Stimulated activated CD4-positive, alpha-beta T cell treated with anti-CD3 and anti-CD28 coated beads, Interleukin-15, amount 100 ng/mL, for 48 hours (primary cell): ENCODE results near the gene ATXN1.
"Not testable (repeated sequence)": the region's sequence is repeated elsewhere in the genome, so short reads cannot be mapped to it uniquely, and the experiment has no call there.

ENCODE experiments used
- DNase-seq, 2 donors: peaks; one replicate each; pipeline ENCODE4 v3.0.0-alpha.2; 2020; ENCODE audit warnings: low read depth in 2 of 2

Gene ATXN1

DNA sequence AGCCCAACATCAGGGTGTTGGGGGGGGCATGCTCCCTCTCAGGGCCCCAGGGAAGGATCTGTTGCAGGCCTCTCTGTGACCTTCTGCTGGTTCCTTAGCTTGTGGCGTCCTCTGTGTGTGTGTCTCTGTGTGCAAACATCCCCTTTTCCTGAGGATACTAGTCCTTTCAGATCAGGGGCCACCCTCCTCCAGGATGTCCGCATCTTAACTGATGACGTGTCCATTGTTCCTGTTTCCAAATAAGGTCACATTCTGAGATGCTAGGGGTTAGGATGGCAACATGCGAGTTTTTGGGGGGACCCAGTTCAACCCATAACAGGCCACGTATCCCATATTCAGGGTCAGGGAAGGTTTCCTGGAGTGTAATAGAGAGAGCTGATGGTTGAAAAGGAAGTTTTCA is 482.0 kb downstream of the ATXN1 start:
- DNase-seq: no peak

- no peak for DNase-seq
Measured at GRCh38 chr6:16278750-16279149, 482.5 kb downstream of the ATXN1 start.

DNA sequence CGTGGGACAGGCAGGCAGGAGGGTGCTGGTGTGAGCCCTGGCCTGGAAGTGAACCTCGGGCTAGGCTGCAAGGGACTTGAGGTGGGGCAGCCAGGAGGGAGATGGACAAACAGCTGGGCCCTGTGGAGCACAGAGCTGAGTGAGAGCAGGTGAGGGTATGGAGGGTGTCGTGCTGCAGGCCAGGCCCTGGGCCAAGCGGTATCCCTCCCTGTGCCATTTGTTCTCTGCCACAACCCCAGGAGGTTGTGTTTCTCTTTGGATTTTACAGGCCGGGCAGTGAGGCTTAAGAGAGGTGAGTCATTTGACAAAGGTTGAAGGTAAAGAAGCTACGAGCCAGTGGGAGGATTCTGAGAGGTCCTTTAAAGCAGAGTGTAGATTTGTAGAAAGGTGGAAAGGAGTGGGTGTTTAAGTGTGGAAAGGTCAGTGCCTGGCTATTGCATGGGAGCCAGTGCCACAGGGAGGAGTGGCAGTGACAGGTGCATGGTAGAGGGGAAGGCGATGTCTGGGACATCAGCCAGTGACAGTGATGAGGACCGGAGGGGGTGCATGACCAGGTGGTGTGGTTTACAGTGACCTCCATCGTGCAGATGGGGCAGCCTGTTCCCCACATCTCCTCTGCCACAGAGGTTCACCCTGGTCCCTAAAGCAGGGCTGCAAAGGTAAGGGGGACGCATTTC is 483.1 kb downstream of the ATXN1 start:
- no peak for DNase-seq

DNA sequence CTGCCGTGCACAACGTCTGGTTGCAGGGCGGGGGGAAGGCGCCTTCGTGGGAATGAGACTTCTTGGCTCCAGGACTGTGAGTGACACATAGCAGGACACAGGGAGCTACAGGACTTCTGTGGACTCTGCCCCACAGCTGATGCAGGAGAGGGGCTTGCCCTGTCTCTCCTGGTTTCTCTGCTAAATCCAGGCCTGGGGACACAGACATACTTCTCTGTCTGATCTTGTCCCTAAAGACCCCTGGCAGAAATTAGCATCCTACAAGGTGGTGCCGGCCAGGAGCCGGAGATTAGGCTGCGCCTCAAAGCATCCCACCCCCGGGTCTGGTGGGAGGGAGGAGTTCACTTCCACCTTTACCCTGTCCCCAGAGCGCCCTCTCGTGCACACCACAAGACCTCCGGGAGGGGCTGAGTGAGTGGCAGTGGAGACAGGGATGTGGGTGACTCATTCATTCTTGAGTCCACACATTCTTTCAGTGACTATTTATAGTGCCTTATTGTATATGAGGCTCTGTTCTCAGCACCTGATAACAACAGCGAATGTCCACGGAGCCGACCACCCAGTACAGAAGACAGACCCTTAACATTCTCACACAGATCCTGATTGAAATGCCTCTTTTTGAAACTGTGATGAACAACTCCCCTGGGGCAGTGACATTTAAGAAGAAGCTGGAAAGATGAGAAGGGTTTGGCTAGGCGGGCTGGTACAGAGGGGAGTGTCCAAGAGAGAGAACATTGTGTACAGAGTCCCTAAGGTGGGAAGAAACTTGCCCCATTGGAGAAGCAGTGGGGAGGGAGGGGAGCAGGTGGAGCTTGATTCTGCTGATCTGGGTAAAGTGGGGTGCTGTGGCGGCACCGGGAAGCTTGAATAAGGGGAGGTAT is 483.9 kb downstream of the ATXN1 start:
- DNase-seq: no peak

GRCh38 chr6:16274885-16275589 is 486.2 kb downstream of the ATXN1 start:
- no peak for DNase-seq

- DNase-seq: no peak
Measured at GRCh38 chr6:16274483-16274882, 486.8 kb downstream of the ATXN1 start.

- no peak for DNase-seq
Measured at GRCh38 chr6:16273256-16273655, 488.0 kb downstream of the ATXN1 start.

DNA sequence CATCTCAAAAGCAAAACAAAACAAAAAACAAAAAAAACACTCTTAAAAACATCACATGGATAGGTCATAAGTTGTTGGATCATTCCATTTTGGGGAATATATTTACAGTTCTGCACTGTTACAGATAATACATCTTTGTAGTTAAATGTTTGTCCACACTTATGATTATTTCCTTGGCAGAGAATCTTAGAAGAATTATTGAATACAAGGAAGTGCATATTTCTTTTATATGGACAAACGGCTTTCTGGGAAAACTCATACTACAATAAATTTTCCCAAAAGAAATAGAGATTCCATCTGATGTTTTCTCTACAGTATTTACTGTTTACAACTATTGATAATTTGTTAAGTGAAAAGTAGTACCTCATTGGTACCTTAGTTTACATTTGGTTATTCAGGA is 489.1 kb downstream of the ATXN1 start:
- DNase-seq: no peak

DNA sequence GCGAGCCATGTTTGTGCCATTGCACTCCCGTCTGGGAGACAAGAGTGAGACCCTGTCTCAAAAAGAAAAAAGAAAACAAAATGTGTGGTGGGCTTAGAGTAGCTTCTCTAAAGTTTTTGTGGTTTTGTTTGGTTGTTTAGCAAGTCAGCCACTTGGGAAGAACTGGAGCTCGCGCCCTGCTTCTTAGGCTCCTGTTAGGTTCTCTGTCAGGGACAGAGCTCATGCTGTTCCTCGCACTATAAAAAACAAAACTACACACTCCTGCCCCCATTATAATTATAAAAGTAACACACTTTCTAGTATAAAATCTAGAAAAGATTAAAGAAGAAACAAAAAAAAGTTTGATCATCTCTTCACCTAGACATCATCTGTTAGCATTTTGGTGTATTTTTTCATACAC is 489.8 kb downstream of the ATXN1 start:
- no peak for DNase-seq

DNA sequence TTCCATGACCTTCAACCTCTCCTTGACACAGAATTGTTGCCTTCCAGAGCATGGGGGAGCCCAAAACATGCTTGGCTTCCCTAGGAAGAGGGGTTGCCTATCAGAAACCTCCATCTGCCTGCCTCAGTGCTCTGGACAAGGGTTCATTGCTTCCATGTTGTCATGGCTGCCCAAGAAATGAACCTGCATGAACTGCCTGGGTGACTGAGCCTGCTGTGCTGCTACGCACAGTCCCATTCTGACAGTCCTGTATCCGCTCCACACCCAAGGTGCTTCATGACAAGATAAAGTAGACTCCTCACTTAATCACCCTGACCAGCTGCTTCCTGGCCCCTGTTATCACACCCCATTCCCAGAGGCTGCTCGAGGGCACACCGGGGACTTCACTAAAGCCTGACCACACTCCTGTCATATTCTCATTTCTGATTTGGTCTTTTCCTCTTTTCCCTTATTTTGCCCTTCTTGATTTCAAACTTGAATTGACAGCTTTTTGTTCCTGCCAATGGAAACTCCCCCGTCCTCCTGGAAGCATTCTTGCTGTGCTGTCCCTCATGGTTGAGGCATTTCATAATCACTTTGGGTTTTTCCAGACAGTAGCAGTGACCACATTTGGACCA is 491.0 kb downstream of the ATXN1 start:
- no peak for DNase-seq

GRCh38 chr6:16269442-16270070 is 491.7 kb downstream of the ATXN1 start:
- not testable (repeated sequence) for DNase-seq

DNA sequence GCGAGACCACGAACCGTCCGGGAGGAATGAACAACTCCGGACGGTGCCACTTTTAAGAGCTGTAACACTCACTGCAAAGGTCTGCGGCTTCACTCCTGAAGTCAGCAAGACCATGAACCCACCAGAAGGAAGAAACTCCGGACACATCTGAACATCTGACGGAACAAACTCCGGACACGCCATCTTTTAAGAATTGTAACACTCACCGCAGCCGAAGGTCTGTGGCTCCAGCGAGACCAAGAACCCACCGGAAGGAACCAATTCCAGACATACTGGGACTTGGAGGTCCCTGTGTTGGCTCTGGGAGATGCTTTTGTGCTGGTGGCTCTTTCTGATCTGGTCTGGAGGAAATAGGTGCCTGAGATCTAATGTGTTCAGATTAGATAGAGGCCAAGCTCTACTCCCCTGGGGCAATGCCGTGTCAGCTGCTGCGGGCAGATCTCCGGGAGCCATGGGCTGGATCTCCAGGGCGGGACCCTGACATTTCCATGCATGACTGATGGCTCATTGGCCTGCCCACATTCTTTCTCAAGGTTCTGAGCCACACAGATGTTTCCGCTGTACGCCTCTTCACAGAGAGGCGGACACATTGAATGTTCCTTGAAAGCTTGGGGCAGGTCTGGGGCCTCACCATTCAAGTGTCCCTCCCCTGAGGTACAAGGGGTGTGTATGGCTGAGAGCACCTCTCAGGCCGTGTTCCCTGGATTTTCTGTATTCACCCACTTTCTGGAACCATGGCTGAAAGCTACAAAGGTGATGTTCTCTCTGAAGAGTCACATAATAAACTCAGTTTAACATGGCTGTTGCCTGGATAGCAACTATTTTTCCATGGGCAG is 493.6 kb downstream of the ATXN1 start:
- DNase-seq: no peak

- no peak for DNase-seq
Measured at GRCh38 chr6:16265351-16266341, 495.6 kb downstream of the ATXN1 start.

GRCh38 chr6:16264785-16265184 is 496.5 kb downstream of the ATXN1 start:
- no peak for DNase-seq

- not testable (repeated sequence) for DNase-seq
Measured at GRCh38 chr6:16263464-16264099, 497.7 kb downstream of the ATXN1 start.

GRCh38 chr6:16262773-16263172 is 498.5 kb downstream of the ATXN1 start:
- DNase-seq: not testable (repeated sequence)

GRCh38 chr6:16260602-16261001 is 500.7 kb downstream of the ATXN1 start:
- not testable (repeated sequence) for DNase-seq

DNA sequence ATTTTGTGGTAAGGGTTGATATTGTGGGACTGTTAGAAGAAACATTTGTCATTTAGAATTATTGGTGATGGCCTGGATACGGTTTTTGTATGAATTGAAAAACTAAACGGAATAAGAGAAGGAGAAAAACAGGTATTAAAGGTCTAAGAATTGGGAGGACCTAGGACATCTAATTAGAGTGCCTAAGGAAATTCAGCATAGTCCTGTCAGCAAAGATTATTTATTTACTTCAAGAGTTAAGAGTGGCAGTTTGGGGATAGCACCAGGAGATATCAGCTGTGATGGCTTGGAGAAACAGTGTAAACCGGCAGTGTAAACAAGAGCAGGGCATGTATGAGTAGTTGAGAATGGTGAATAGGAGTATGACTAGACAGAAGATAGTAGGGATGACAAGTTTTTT is 501.7 kb downstream of the ATXN1 start:
- DNase-seq: not testable (repeated sequence)

- DNase-seq: no peak
Measured at GRCh38 chr6:16258709-16259075, 502.6 kb downstream of the ATXN1 start.
